ENCODE results near the gene PAGE3.

PAGE3 gene

GRCh38 chrX:55264816-55265215 lies at the start of gene PAGE3:
Gene PAGE3, minus strand, starts transcription at chrX:55264916. Its CDS starts 1,013 bp downstream, at chrX:55263903.
- no peak for DNase-seq

DNA sequence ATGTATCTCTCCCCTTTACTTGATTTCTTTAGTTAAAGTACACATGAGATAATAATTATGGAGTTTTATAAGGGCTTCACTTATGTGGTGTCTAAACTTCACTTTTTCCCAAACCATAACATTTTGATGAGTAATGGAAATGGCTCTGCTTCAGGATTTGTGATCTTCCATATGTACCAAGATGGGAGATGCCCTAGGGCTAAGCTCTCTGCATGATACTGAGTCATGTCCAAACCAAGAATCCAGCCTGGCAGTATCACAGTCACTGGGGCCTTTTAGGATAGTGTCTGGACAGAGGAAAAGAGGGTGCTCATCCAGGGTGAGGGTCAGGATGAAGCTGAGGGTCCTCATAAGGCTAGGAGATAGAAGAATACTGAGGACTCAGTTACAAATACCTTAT lies 47.9 kb upstream of the PAGE3 start:
- no peak for DNase-seq

DNA sequence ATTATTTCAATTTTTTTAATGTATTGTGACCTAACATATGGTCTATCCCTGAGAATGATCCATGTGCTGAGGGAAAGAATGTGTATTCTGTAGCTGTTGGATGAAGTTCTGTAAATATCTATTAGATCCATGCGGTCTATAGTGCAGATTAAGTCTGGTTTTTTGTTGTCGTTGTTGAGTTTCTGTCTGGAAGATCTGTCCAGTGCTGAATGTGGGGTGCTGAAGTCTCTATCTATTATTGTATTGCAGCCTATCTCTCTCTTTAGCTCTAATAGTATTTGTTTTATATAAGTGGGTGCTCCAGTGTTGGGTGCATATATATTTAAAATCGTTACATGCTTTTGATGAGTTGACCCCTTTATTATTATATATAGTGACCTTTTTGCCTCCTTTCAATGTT lies 26.2 kb upstream of the PAGE3 start:
- DNase-seq: no peak

DNA sequence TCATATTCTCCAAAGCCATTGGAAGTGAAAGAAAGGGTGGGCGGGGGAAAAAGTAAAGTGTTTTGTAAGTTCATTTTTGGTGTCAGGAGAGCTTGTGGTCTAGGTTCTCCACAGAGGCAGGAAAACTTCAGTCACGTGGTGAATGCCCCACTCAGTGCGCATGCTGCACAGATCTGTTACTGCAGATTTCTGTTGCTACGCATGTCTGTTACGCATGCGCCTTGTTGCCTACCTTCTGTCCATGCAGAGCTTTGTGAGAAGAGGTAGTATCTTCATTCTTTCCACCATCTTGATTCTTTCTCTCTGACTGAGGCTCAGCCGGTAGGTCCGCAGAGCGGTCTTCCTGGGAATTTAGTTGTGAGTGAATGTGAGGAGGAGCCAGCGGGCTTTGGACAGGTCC lies 15.1 kb upstream of the PAGE3 start:
- no peak for DNase-seq

DNA sequence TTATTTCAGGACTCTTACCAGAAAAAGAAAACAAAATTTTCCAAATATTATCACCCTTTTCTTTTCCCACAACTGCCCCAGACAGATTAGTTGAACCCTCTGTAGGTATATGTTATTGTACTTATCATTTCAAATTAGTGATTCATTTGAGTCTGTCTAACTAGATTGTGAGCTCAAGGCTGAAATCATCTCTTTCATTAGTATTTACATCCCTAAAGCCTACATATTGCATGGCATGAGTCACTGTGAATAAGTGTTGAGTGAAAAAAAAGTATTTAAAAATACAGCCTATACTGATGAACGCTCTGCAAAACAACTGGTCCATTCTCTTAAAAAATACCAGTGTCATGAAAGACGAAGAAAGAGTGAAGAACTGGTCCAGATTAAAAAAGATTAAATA lies 3.9 kb downstream of the PAGE3 start:
- no peak for DNase-seq

DNA sequence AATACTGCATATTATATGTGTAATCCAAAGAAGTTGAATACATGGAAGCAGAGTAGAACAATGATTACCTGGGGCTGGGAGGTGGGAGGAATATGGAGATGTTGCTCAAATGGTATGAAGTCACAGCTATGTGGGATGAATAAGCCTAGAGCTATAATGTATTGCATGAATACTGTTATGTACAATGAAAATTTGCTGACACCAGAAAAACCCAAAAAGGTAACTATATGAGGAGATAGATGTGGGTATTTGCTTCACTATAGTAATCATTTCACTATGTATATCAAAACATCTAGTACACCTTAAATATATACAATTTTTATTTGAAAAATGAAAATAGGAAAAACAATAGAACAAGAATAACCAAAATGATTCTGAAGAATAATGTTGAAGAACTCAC lies 11.2 kb downstream of the PAGE3 start:
- DNase-seq: no peak

- DNase-seq: no peak
Measured at GRCh38 chrX:55240788-55241340, 23.9 kb downstream of the PAGE3 start.

DNA sequence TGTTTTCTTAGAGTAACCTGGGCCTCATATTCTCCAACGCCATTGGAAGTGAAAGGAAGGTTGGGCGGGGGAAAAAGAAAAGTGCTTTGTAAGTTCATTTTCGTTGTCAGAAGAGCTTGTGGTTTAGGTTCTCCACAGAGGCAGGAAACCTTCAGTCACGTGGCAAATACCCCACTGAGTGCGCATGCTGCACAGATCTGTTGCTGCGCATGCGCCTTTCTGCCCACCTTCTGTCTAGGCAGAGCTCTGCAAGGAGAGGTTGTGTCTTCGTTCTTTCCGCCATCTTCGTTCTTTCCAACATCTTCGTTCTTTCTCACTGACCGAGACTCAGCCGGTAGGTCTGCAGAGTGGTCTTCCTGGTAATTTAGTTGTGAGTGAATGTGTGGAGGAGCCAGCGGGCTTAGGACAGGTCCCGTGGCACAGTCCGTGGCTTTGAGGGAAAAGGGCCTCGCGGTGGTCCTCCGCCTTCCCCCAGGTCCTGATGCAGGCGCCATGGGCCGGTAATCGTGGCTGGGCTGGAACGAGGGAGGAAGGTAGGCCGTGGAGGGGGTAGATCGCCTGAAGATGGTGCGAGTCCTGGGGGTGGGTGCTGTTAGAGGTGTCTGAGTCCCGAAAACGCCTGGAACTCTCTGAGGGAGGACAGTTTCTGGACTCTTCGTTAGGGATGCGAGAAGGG lies 44.5 kb downstream of the PAGE3 start, which contains the start of gene PAGE5:
Gene PAGE5 (plus strand): TSS at position 228 of the 676 bp plus-strand sequence. CDS start 1,037 bp downstream, outside the sequence.
- DNase-seq: no peak

DNA sequence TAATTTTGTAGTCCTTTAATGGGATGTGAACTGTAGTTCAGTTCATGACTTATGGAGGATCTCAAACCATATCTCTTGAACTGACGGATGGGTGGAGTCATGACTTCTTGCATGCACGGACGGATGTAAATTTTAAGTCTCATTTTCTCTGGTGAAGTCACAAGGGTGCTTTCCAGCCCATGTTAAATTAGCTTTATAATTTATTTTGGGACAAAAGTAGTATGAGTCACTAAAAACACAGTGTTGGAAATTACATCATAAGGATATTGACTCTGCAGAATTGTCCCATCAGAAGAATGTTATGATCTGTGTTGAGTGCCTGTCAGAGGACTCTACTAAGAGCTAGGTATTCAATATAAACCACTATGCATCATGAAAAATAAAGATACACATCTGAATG lies 51.3 kb downstream of the PAGE3 start:
- no peak for DNase-seq

DNA sequence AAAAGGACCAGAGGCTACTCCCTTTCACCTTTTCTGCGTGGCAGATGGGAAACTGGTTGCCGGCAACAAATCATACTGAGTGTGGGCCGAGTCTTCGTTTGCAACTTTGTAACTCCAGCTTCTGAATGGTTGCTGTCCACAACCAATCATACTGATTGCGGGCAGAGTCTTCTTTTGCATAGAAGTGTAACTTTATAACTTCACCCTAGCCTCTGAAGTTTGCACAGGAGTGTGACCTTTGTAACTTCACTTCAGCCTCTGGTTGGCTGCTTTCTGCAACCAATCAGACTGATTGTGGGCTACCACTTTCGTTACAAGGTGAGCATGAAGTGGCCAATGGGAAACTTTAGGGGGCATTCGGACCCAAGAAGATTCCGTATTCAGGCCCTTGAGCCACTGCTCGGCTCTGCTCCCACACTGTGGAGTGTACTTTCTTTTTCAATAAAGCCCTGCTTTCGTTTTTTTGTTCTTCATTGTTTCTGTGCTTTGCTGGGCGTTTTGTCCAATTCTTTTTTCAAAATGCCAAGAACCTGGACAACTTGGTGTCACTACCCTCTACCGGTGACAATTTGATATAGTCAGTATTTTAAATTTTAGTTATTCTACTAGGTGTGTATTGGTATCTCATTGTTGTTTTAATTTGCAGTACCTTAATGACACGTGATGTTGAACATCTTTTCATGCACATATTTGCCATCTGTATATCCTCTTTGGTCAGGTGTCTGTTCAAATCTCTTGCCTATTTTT lies 53.6 kb downstream of the PAGE3 start:
- DNase-seq: no peak

Data from activated naive CD4-positive, alpha-beta T cell (primary cell).